Smooth muscle cell (in vitro differentiated cells): ENCODE measurements around the gene IL3RA. TPM values are rescaled to one million over a fixed set of nuclear protein-coding genes. Genes with fewer than 3 reads are reported as not detected.

Source experiments
- DNase-seq: peaks from one replicate; lab custom pipeline; 2025; ENCODE audit not compliant: unreplicated experiment; lab: John Stamatoyannopoulos, UW
- H2AFZ ChIP-seq: fragments of 200-600 bp; sonication (generic); 2 replicates; pipeline ENCODE4 v1.6.0; 2016; ENCODE audit warnings: antibody characterized with exemption, low read depth, mild to moderate bottlenecking
- H3F3A ChIP-seq: fragments of 200-600 bp; sonication (generic); 2 replicates; pipeline ENCODE4 v1.6.0; 2017; ENCODE audit warnings: antibody characterized with exemption, low read depth
- H3K27ac ChIP-seq: fragments of 200-600 bp; sonication (generic); 2 replicates; pipeline ENCODE4 v1.5.1; 2016; ENCODE audit warnings: low read depth, mild to moderate bottlenecking
- H3K27me3 ChIP-seq: fragments of 200-600 bp; sonication (generic); 2 replicates; pipeline ENCODE4 v1.6.1; 2016; ENCODE audit warnings: low read depth, mild to moderate bottlenecking
- H3K36me3 ChIP-seq: fragments of 200-600 bp; sonication (generic); 2 replicates; pipeline ENCODE4 v1.5.1; 2016; ENCODE audit warnings: low read depth
- H3K4me1 ChIP-seq: fragments of 200-600 bp; sonication (generic); 2 replicates; pipeline ENCODE4 v1.5.1; 2016; ENCODE audit warnings: low read depth
- H3K4me2 ChIP-seq: fragments of 200-600 bp; sonication (generic); 2 replicates; pipeline ENCODE4 v1.6.0; 2016; ENCODE audit warnings: mild to moderate bottlenecking
- H3K4me3 ChIP-seq: fragments of 200-600 bp; sonication (generic); 2 replicates; pipeline ENCODE4 v1.5.1; 2016; ENCODE audit warnings: mild to moderate bottlenecking
- H3K79me2 ChIP-seq: fragments of 200-600 bp; sonication (generic); 2 replicates; pipeline ENCODE4 v1.6.0; 2016; ENCODE audit warnings: low read depth, mild to moderate bottlenecking
- H3K9ac ChIP-seq: fragments of 200-600 bp; sonication (generic); 2 replicates; pipeline ENCODE4 v1.6.0; 2016; ENCODE audit warnings: low read depth
- H3K9me3 ChIP-seq: fragments of 200-600 bp; sonication (generic); replicated peaks from 2 replicates; pipeline ENCODE4 v1.5.1; 2016; ENCODE audit warnings: low read depth
- H4K20me1 ChIP-seq: fragments of 200-600 bp; sonication (generic); 2 replicates; pipeline ENCODE4 v1.6.0; 2016; ENCODE audit warnings: low read depth
- CTCF ChIP-seq: fragments of 200-600 bp; sonication (generic); IDR thresholded peaks from 2 replicates; pipeline ENCODE4 v1.5.1; 2017; ENCODE audit warnings: borderline replicate concordance, mild to moderate bottlenecking, antibody characterized with exemption; ENCODE audit not compliant: insufficient read depth, poor library complexity, severe bottlenecking
- WGBS: methylation state at CpG from one replicate; pipeline ENCODE4 v1.1.7; 2016; ENCODE audit warnings: low lambda C conversion rate; 5-methylcytosine and 5-hydroxymethylcytosine counted together
- polyA plus RNA-seq: library from polyadenylated mRNA; unstranded; fragments of >200 nt; fragmentation: Nextera tagmentation; extraction: Ambion mirVana; gene quantifications from 2 replicates; pipeline ENCODE4 v1.2.1, GENCODE V29; 2016
- total RNA-seq: library from RNA; depleted of rRNA; stranded (reverse); fragments of >200 nt; gene quantifications from 2 replicates; pipeline ENCODE4 v1.2.3, GENCODE V29; 2014

Gene IL3RA
- total and polyA plus RNA-seq, 2 experiments from 2014 or later: 0.24 TPM; not detected in 1

DNA sequence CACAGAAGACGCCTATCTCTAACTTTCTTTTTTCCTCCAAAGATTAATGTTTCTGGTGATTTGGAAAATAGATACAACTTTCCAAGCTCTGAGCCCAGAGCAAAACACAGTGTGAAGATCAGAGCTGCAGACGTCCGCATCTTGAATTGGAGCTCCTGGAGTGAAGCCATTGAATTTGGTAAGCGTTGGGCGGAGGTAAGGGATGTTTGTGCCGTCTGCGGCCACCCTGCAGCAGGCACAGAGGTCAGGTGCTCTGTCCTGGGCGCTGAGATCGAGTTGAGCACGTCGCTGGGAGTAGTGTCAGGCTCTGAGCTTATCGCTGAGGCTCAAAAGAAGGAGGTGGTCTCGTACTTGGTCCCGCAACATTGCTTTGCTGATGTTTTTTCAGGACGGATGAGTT is 36.1 kb upstream of the IL3RA start:
- no peaks in the 10 kb centered on the region for H3K9me3 ChIP-seq

GRCh38 chrX:1305411-1305810 is 31.2 kb upstream of the IL3RA start:
- H3K27ac ChIP-seq: no peak overlapping the region
- 96% methylated on average over 14 of the region's 14 CpGs for WGBS
- H3K9ac ChIP-seq: no peak overlapping the region
- H3K27me3 ChIP-seq: no peaks in the 10 kb centered on the region
- no peak overlapping the region for H2AFZ ChIP-seq
- H3K79me2 ChIP-seq: no peaks in the 10 kb centered on the region
- H3K36me3 ChIP-seq: no peaks in the 10 kb centered on the region
- DNase-seq: no peak
- H3K4me1 ChIP-seq: no peaks in the 10 kb centered on the region
- H3F3A ChIP-seq: no peaks in the 10 kb centered on the region
- no peak overlapping the region for H3K4me2 ChIP-seq
- no peak for TF ChIP-seq CTCF
- H4K20me1 ChIP-seq: no peaks in the 10 kb centered on the region
- no peaks in the 10 kb centered on the region for H3K9me3 ChIP-seq
- no peak overlapping the region for H3K4me3 ChIP-seq

More for the DNA sequence above, 36.1 kb upstream of the IL3RA start:
- no peaks in the 10 kb centered on the region for H4K20me1 ChIP-seq
- no peaks in the 10 kb centered on the region for H3K79me2 ChIP-seq
- no peaks in the 10 kb centered on the region for H3K4me1 ChIP-seq
- H3K4me3 ChIP-seq: no peak overlapping the region
- H3F3A ChIP-seq: no peaks in the 10 kb centered on the region
- no peaks in the 10 kb centered on the region for H3K36me3 ChIP-seq
- no peak for TF ChIP-seq CTCF
- no peak overlapping the region for H2AFZ ChIP-seq
- H3K4me2 ChIP-seq: no peak overlapping the region
- H3K9ac ChIP-seq: no peak overlapping the region
- DNase-seq: no peak
- no peaks in the 10 kb centered on the region for H3K27me3 ChIP-seq
- 64% methylated on average over 15 of the region's 15 CpGs for WGBS
- H3K27ac ChIP-seq: no peak overlapping the region

DNA sequence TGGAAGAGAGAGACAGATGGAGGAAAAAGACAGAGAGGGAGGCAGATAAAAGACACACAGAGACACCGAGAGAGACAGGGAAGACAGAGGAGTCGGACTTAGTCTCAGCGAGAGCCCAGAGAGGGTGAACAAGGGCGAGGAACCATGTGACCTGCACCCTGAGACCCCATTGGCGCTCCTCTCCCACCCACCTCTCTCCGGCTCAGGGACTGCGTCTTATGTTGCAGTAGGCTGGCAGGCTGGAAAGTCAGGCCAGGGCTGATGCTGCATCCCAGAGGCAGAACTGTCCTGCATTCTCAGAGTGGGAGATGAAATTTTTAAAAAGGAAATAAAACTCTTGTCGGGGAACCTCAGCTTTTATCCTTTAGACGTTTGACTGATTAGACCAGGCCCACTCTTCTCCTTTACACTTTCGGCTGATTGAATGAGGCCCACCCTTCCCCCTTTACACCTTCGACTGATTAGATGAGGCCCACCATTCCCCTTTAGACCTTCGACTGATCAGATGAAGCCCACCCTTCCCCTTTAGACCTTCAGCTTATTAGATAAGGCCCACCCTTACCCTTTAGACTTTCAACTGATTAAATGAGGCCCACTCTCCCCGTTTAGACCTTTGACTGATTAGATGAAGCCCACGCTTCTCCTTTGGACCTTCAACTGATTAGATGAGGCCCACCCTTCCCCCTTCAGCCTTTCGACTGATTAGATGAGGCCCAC is 29.5 kb upstream of the IL3RA start:
- Histone ChIP-seq H3F3A (no peaks in the 10 kb centered on the region), H3K4me3 (no peak overlapping the region), H3K9ac (no peak overlapping the region), H3K27me3 (no peaks in the 10 kb centered on the region), H3K79me2 (no peaks in the 10 kb centered on the region), H3K4me2 (no peak overlapping the region), H3K9me3 (no peaks in the 10 kb centered on the region), H3K27ac (no peak overlapping the region), H4K20me1 (no peaks in the 10 kb centered on the region), H3K36me3 (no peaks in the 10 kb centered on the region), H2AFZ (no peak overlapping the region), H3K4me1 (no peaks in the 10 kb centered on the region)
- TF ChIP-seq CTCF: no peak
- no peak for DNase-seq
- WGBS: 91% methylated on average over 15 of the region's 15 CpGs
